HEK293 (cell line): ENCODE data around the gene SHROOM1.
A peak's percentile ranks its signal among the peaks of the same experiment; 100 is the strongest.

ENCODE experiments used
- CTCF ChIA-PET: fragments of 350-600 bp; formaldehyde crosslinking; extraction: SDS; loops from one replicate; lab custom pipeline; 2021; ENCODE audit warnings: antibody characterized with exemption; lab: Yijun Ruan, JAX
- POLR2A ChIA-PET: fragments of 300-600 bp; formaldehyde crosslinking; extraction: SDS; loops from one replicate; lab custom pipeline; 2020; ENCODE audit warnings: antibody characterized with exemption, inconsistent platforms; lab: Yijun Ruan, JAX
- H3K27ac ChIP-seq: fragments of 200-500 bp; sonication (Bioruptor generic); 2 replicates; pipeline ENCODE4 v1.5.1; 2014; ENCODE audit warnings: low read depth, low read length, control low read depth, inconsistent platforms; ENCODE audit errors: extremely low read depth
- H3K36me3 ChIP-seq, 2 experiments: fragments of 200-500 bp in 1 of 2; sonication (Bioruptor generic) in 1 of 2; 1 replicate in 1 of 2; 2 replicates in 1 of 2; pipeline ENCODE4 v1.5.1; 2014 to 2017; ENCODE audit warnings: inconsistent platforms in 2 of 2, low read length in 2 of 2; ENCODE audit not compliant: control insufficient read depth in 2 of 2, insufficient read depth in 1 of 2
- H3K4me1 ChIP-seq: fragments of 200-500 bp; sonication (Bioruptor generic); 2 replicates; pipeline ENCODE4 v1.5.1; 2014; ENCODE audit warnings: mild to moderate bottlenecking, low read length, inconsistent platforms; ENCODE audit not compliant: control insufficient read depth, insufficient read depth
- H3K4me3 ChIP-seq: 2 replicates; pipeline ENCODE4 v1.5.1; 2011; ENCODE audit warnings: low read depth, mild to moderate bottlenecking, control low read depth, low read length, moderate library complexity
- H3K9me3 ChIP-seq: fragments of 200-500 bp; sonication (Bioruptor generic); 2 replicates; pipeline ENCODE4 v1.5.1; 2014; ENCODE audit warnings: low read depth, low read length, inconsistent platforms; ENCODE audit not compliant: control insufficient read depth, insufficient read depth
- ELK4 ChIP-seq: IDR thresholded peaks from 2 replicates; pipeline ENCODE4 v1.6.1; 2011; ENCODE audit warnings: mild to moderate bottlenecking, low read depth, low read length, borderline replicate concordance
- GLIS1 ChIP-seq: fragments of 450-650 bp; formaldehyde crosslinking; IDR thresholded peaks from 2 replicates; pipeline ENCODE4 v1.5.1; 2016; ENCODE audit warnings: missing biosample characterization, missing genetic modification characterization
- GLIS2 ChIP-seq: fragments of 450-650 bp; formaldehyde crosslinking; IDR thresholded peaks from 2 replicates; pipeline ENCODE4 v1.5.1; 2016; ENCODE audit warnings: missing biosample characterization, missing genetic modification characterization
- IKZF3 ChIP-seq: fragments of 450-650 bp; IDR thresholded peaks from 2 replicates; pipeline ENCODE4 v1.5.0; 2018; ENCODE audit warnings: missing biosample characterization, mild to moderate bottlenecking, missing genetic modification characterization, moderate library complexity
- KLF8 ChIP-seq: fragments of 450-650 bp; formaldehyde crosslinking; IDR thresholded peaks from 2 replicates; pipeline ENCODE4 v1.5.1; 2016; ENCODE audit warnings: missing biosample characterization, missing genetic modification characterization
- MYNN ChIP-seq: fragments of 450-650 bp; formaldehyde crosslinking; IDR thresholded peaks from 2 replicates; pipeline ENCODE4 v1.5.1; 2016; ENCODE audit warnings: missing biosample characterization, missing genetic modification characterization, borderline replicate concordance
- PRDM10 ChIP-seq: fragments of 450-650 bp; formaldehyde crosslinking; IDR thresholded peaks from 2 replicates; pipeline ENCODE4 v1.5.1; 2016; ENCODE audit warnings: missing biosample characterization, missing genetic modification characterization
- TCF7L2 ChIP-seq: IDR thresholded peaks from 2 replicates; pipeline ENCODE4 v1.6.1; 2011; ENCODE audit warnings: low read depth, mild to moderate bottlenecking, inconsistent platforms, low read length, moderate library complexity, borderline replicate concordance
- WT1 ChIP-seq: fragments of 450-650 bp; formaldehyde crosslinking; IDR thresholded peaks from 2 replicates; pipeline ENCODE4 v1.5.1; 2016; ENCODE audit warnings: missing biosample characterization, missing genetic modification characterization
- ZBTB17 ChIP-seq: fragments of 450-650 bp; formaldehyde crosslinking; IDR thresholded peaks from 2 replicates; pipeline ENCODE4 v1.5.1; 2016; ENCODE audit warnings: missing biosample characterization, missing genetic modification characterization
- ZBTB20 ChIP-seq: fragments of 450-650 bp; formaldehyde crosslinking; IDR thresholded peaks from 2 replicates; pipeline ENCODE4 v1.5.1; 2016; ENCODE audit warnings: missing biosample characterization, missing genetic modification characterization
- ZBTB48 ChIP-seq: fragments of 450-650 bp; formaldehyde crosslinking; IDR thresholded peaks from 2 replicates; pipeline ENCODE4 v1.5.1; 2016; ENCODE audit warnings: missing biosample characterization, missing genetic modification characterization
- ZEB2 ChIP-seq: fragments of 450-650 bp; formaldehyde crosslinking; IDR thresholded peaks from 2 replicates; pipeline ENCODE4 v1.5.1; 2016; ENCODE audit warnings: missing biosample characterization, missing genetic modification characterization
- ZFHX2 ChIP-seq: fragments of 450-650 bp; formaldehyde crosslinking; conservative IDR thresholded peaks from 2 replicates; pipeline ENCODE4 v1.5.1; 2016; ENCODE audit warnings: missing biosample characterization, missing genetic modification characterization
- ZNF121 ChIP-seq: fragments of 450-650 bp; formaldehyde crosslinking; IDR thresholded peaks from 2 replicates; pipeline ENCODE4 v1.5.1; 2016; ENCODE audit warnings: missing biosample characterization, missing genetic modification characterization
- ZNF148 ChIP-seq: fragments of 450-650 bp; formaldehyde crosslinking; IDR thresholded peaks from 2 replicates; pipeline ENCODE4 v1.5.0; 2017; ENCODE audit warnings: missing biosample characterization, missing genetic modification characterization, borderline replicate concordance
- ZNF174 ChIP-seq: fragments of 450-650 bp; formaldehyde crosslinking; IDR thresholded peaks from 2 replicates; pipeline ENCODE4 v1.5.0; 2017; ENCODE audit warnings: missing biosample characterization, mild to moderate bottlenecking, missing genetic modification characterization
- ZNF248 ChIP-seq: fragments of 450-650 bp; formaldehyde crosslinking; IDR thresholded peaks from 2 replicates; pipeline ENCODE4 v1.5.1; 2017; ENCODE audit warnings: missing biosample characterization, missing genetic modification characterization
- ZNF274 ChIP-seq, 2 experiments: fragments of 200-500 bp in 1 of 2; fragments of 450-650 bp in 1 of 2; sonication (Bioruptor generic) in 1 of 2; formaldehyde crosslinking in 1 of 2; IDR thresholded peaks; 2 replicates each; pipeline versions ENCODE4 v1.5.1 to v1.6.1; 2014 to 2016; ENCODE audit warnings: borderline replicate concordance in 1 of 2, inconsistent platforms in 1 of 2, low read length in 1 of 2, missing biosample characterization in 1 of 2, missing genetic modification characterization in 1 of 2
- ZNF37A ChIP-seq: fragments of 450-650 bp; IDR thresholded peaks from 2 replicates; pipeline ENCODE4 v1.5.1; 2018; ENCODE audit warnings: missing biosample characterization, missing genetic modification characterization
- ZNF426 ChIP-seq: fragments of 450-650 bp; formaldehyde crosslinking; IDR thresholded peaks from 2 replicates; pipeline ENCODE4 v1.5.1; 2017; ENCODE audit warnings: missing biosample characterization, missing genetic modification characterization, mild to moderate bottlenecking, inconsistent platforms, moderate library complexity
- ZNF449 ChIP-seq: fragments of 450-650 bp; formaldehyde crosslinking; IDR thresholded peaks from 2 replicates; pipeline ENCODE4 v1.5.1; 2017; ENCODE audit warnings: missing biosample characterization, mild to moderate bottlenecking, missing genetic modification characterization, moderate library complexity
- ZNF596 ChIP-seq: fragments of 450-650 bp; IDR thresholded peaks from 2 replicates; pipeline ENCODE4 v1.5.0; 2018; ENCODE audit warnings: missing biosample characterization, mild to moderate bottlenecking, missing genetic modification characterization, moderate library complexity
- ZNF677 ChIP-seq: fragments of 450-650 bp; IDR thresholded peaks from 2 replicates; pipeline ENCODE4 v1.5.0; 2018; ENCODE audit warnings: missing biosample characterization, mild to moderate bottlenecking, missing genetic modification characterization, moderate library complexity
- ZNF704 ChIP-seq: fragments of 450-650 bp; formaldehyde crosslinking; IDR thresholded peaks from 2 replicates; pipeline ENCODE4 v1.5.1; 2016; ENCODE audit warnings: missing biosample characterization, missing genetic modification characterization
- ZNF707 ChIP-seq: fragments of 450-650 bp; formaldehyde crosslinking; IDR thresholded peaks from 2 replicates; pipeline ENCODE4 v1.5.1; 2016; ENCODE audit warnings: missing biosample characterization, missing genetic modification characterization
- ZNF830 ChIP-seq: fragments of 450-650 bp; IDR thresholded peaks from 2 replicates; pipeline ENCODE4 v1.5.0; 2018; ENCODE audit warnings: missing biosample characterization, missing genetic modification characterization, low read depth, mild to moderate bottlenecking, moderate library complexity
- ZNF837 ChIP-seq: fragments of 450-650 bp; formaldehyde crosslinking; IDR thresholded peaks from 2 replicates; pipeline ENCODE4 v1.5.1; 2016; ENCODE audit warnings: missing biosample characterization, missing genetic modification characterization

SHROOM1 gene

GRCh38 chr5:132812781-132813598 lies 17.5 kb downstream of the SHROOM1 start, which contains the start of gene SOWAHA:
SOWAHA (plus strand) TSS chr5:132813302; CDS start chr5:132813622, 320 bp downstream.
- CTCF ChIA-PET = interaction anchor here (0.5 to 0.6 kb wide), 3 partner anchors 35 to 200 kb away, joined by 3 read pairs; no protein-coding TSS in a partner anchor
- H3K9me3 ChIP-seq = no peaks in the 10 kb centered on the region
- H3K27ac ChIP-seq = peak within 1 kb of the TSS; percentile 69; the same call in 1 of the 2 replicates
- peak within 1 kb of the TSS; percentile 41 for H3K4me3 ChIP-seq
- H3K4me1 ChIP-seq = peaks cover 14% of the 10 kb centered on the region
- H3K36me3 ChIP-seq = no peaks in the 10 kb centered on the region
- POLR2A ChIA-PET = no interaction called here
- no peak for TF ChIP-seq ZNF274 (IDR thresholded peaks at IDR 0.05; ENCODE audit: low read length)
- no peak for TF ChIP-seq ZNF274 (tag by site-specific recombination; IDR thresholded peaks at IDR 0.05; ENCODE audit: borderline replicate concordance)
- TF ChIP-seq ZBTB48 (tag by site-specific recombination) = no peak
- TF ChIP-seq ZNF596 = no peak
- TF ChIP-seq ZBTB17 (tag by site-specific recombination) = peak; percentile 42
- TF ChIP-seq TCF7L2 = no peak
- no peak for TF ChIP-seq ZNF121 (tag by site-specific recombination)
- no peak for TF ChIP-seq ZNF248 (tag by site-specific recombination)
- TF ChIP-seq GLIS2 (tag by site-specific recombination) = peak; percentile 44; the same call in 1 of the 2 replicates
- no peak for TF ChIP-seq ZNF677 (tag by site-specific recombination)
- TF ChIP-seq WT1 (tag by site-specific recombination) = no peak
- no peak for TF ChIP-seq ZNF449 (tag by site-specific recombination)
- no peak for TF ChIP-seq ZNF426 (tag by site-specific recombination)
- no peak for TF ChIP-seq ZNF148 (tag by site-specific recombination)
- TF ChIP-seq ZNF704 (tag by site-specific recombination) = no peak
- peak; percentile 68 for TF ChIP-seq ZFHX2 (tag by site-specific recombination)
- TF ChIP-seq ZBTB20 = peak; percentile 78
- no peak; the same call in 1 of the 2 replicates for TF ChIP-seq IKZF3 (tag by site-specific recombination)
- TF ChIP-seq MYNN (tag by site-specific recombination) = no peak
- no peak for TF ChIP-seq ELK4
- no peak for TF ChIP-seq ZNF174 (tag by site-specific recombination)
- TF ChIP-seq ZNF837 (tag by site-specific recombination) = no peak
- TF ChIP-seq ZNF707 (tag by site-specific recombination) = no peak
- no peak for TF ChIP-seq ZNF37A (tag by site-specific recombination)
- peak; percentile 44; the same call in 1 of the 2 replicates for TF ChIP-seq ZEB2 (tag by site-specific recombination)
- peak; percentile 60; the same call in 1 of the 2 replicates for TF ChIP-seq KLF8
- TF ChIP-seq PRDM10 = 0 out of 2 replicates have a peak, but pooled peaks have one; percentile 11
- TF ChIP-seq GLIS1 = peak; percentile 47
- TF ChIP-seq ZNF830 (tag by site-specific recombination) = no peak
